ENCODE measurements around the gene UBN2.
"Not testable (repeated sequence)": the region's sequence is repeated elsewhere in the genome, so short reads cannot be mapped to it uniquely, and the experiment has no call there.

Gene UBN2

GRCh38 chr7:139192014-139192706 lies 38.9 kb upstream of the UBN2 start:
- H3K4me3 ChIP-seq (ENCODE audit: low read depth, low read length) = no peak overlapping the region
- DNase-seq (ENCODE audit: low read depth) = peak; percentile 9
- TF ChIP-seq CTCF (conservative IDR thresholded peaks at IDR 0.05; ENCODE audit: low read depth, low read length) = no peak

GRCh38 chr7:139200382-139200781 lies 30.7 kb upstream of the UBN2 start:
- no peak for TF ChIP-seq CTCF (conservative IDR thresholded peaks at IDR 0.05; ENCODE audit: low read depth, low read length)
- no peak for DNase-seq (ENCODE audit: low read depth)
- no peak overlapping the region for H3K4me3 ChIP-seq (ENCODE audit: low read depth, low read length)

- DNase-seq (ENCODE audit: low read depth) = peak; percentile 2
- no peak for TF ChIP-seq CTCF (conservative IDR thresholded peaks at IDR 0.05; ENCODE audit: low read depth, low read length)
- no peak overlapping the region for H3K4me3 ChIP-seq (ENCODE audit: low read depth, low read length)
Measured at GRCh38 chr7:139203992-139204391, 27.0 kb upstream of the UBN2 start.

- DNase-seq (ENCODE audit: low read depth) = no peak
- H3K4me3 ChIP-seq (ENCODE audit: low read depth, low read length) = no peak overlapping the region
- TF ChIP-seq CTCF (conservative IDR thresholded peaks at IDR 0.05; ENCODE audit: low read depth, low read length) = no peak
Measured at GRCh38 chr7:139205843-139206242, 25.2 kb upstream of the UBN2 start.

GRCh38 chr7:139212133-139212532 lies 18.9 kb upstream of the UBN2 start:
- DNase-seq (ENCODE audit: low read depth) = no peak
- no peak for TF ChIP-seq CTCF (conservative IDR thresholded peaks at IDR 0.05; ENCODE audit: low read depth, low read length)
- no peak overlapping the region for H3K4me3 ChIP-seq (ENCODE audit: low read depth, low read length)

GRCh38 chr7:139213489-139213888 lies 17.5 kb upstream of the UBN2 start:
- DNase-seq (ENCODE audit: low read depth); H3K4me3 ChIP-seq (ENCODE audit: low read depth, low read length): not testable (repeated sequence)

GRCh38 chr7:139218173-139218572 lies 12.9 kb upstream of the UBN2 start:
- H3K4me3 ChIP-seq (ENCODE audit: low read depth, low read length) = no peak overlapping the region
- DNase-seq (ENCODE audit: low read depth) = no peak
- no peak for TF ChIP-seq CTCF (conservative IDR thresholded peaks at IDR 0.05; ENCODE audit: low read depth, low read length)
